Gastrocnemius medialis (tissue), 4 donors: ENCODE measurements around the gene AGO3. TPM values are rescaled to one million over a fixed set of nuclear protein-coding genes. Genes with fewer than 3 reads are reported as not detected.
"Not testable (repeated sequence)": the region's sequence is repeated elsewhere in the genome, so short reads cannot be mapped to it uniquely, and the experiment has no call there.

Experiments used
- ATAC-seq, 2 donors: fragments of 150-250 bp; one replicate each; pipeline ENCODE4 v1.9.1; 2016
- DNase-seq, 2 donors: peaks; one replicate each; pipeline ENCODE4 v3.0.0-alpha.2; 2019
- H3K27ac ChIP-seq, 4 donors: fragments of 200-600 bp; sonication (generic); 1 replicate in 1 of 4; 2 replicates in 3 of 4; pipeline ENCODE4 v1.5.1; 2016 to 2018; ENCODE audit warnings: mild to moderate bottlenecking in 2 of 4, moderate library complexity in 1 of 4
- H3K27me3 ChIP-seq, 3 donors: fragments of 200-600 bp; sonication (generic) in 2 of 3; 1 replicate in 1 of 3; 2 replicates in 2 of 3; pipeline versions ENCODE4 v1.5.1 to v1.6.0; 2016 to 2019; ENCODE audit warnings: mild to moderate bottlenecking in 1 of 3, moderate library complexity in 1 of 3
- H3K36me3 ChIP-seq, 2 donors: fragments of 200-600 bp; sonication (generic) in 1 of 2; one replicate each; pipeline ENCODE4 v1.5.1; 2017 to 2018
- H3K4me1 ChIP-seq, 2 donors: fragments of 200-600 bp; sonication (generic) in 1 of 2; one replicate each; pipeline ENCODE4 v1.5.1; 2016 to 2017; ENCODE audit warnings: mild to moderate bottlenecking in 2 of 2
- H3K4me3 ChIP-seq, 4 donors: fragments of 200-600 bp; sonication (generic) in 3 of 4; 1 replicate in 1 of 4; 2 replicates in 3 of 4; pipeline ENCODE4 v1.5.1; 2016 to 2019; ENCODE audit warnings: mild to moderate bottlenecking in 2 of 4
- H3K9me3 ChIP-seq, 3 donors: fragments of 200-600 bp; sonication (generic) in 2 of 3; 1 replicate in 1 of 3; 2 replicates in 2 of 3; pipeline ENCODE4 v1.5.1; 2016 to 2019
- CTCF ChIP-seq, 5 experiments: fragments of 450-650 bp in 3 of 5; fragments of 200-600 bp in 2 of 5; sonication (generic) in 2 of 5; IDR thresholded peaks in 4 of 5; conservative IDR thresholded peaks in 1 of 5; 1 replicate in 4 of 5; 2 replicates in 1 of 5; pipeline ENCODE4 v1.5.1; 2016 to 2019; ENCODE audit warnings: antibody characterized with exemption in 5 of 5, mild to moderate bottlenecking in 3 of 5, moderate library complexity in 3 of 5
- POLR2A ChIP-seq, 2 donors: fragments of 450-650 bp; IDR thresholded peaks; one replicate each; pipeline ENCODE4 v1.6.1; 2017; ENCODE audit warnings: antibody characterized with exemption in 2 of 2, mild to moderate bottlenecking in 2 of 2, moderate library complexity in 2 of 2
- in situ Hi-C, 4 donors: fragments of 200-750 bp; cut with MboI; loops; one replicate each; pipeline versions ENCODE4 v1.15.0 to v1.8.0; 2017; ENCODE audit warnings: low sequenced_read_pairs in 4 of 4
- intact Hi-C: fragments of 100-400 bp; cut with DNase I; formaldehyde crosslinking; loops from one replicate; pipeline ENCODE4 v1.15.1; 2023; ENCODE audit warnings: low total_unique reads
- total RNA-seq, 4 donors: library from RNA; depleted of rRNA; stranded (reverse); fragments of >200 nt; gene quantifications; one replicate each; pipeline versions ENCODE4 v1.1.0 to v1.2.3, GENCODE V29; 2016

Gene AGO3
- total RNA-seq, 4 donors from 2014 or later: 12.8 to 18.8 (median 13.6) TPM

GRCh38 chr1:35887508-35887907, 43.4 kb upstream of the AGO3 start:
- H3K27ac ChIP-seq: no peak overlapping the region
- intact Hi-C loops: no loop called here
- no peaks in the 10 kb centered on the region for H3K9me3 ChIP-seq
- H3K4me1 ChIP-seq: peaks cover 12 to 14% of the 10 kb centered on the region in 2 donors
- peaks cover 0 to 33% of the 10 kb centered on the region in 2 donors for H3K36me3 ChIP-seq
- H3K27me3 ChIP-seq: no peaks in the 10 kb centered on the region
- in situ Hi-C loops: no loop called here
- TF ChIP-seq POLR2A (IDR thresholded peaks at IDR 0.05) (no peak), CTCF (IDR thresholded peaks at IDR 0.05 in 4 of 5, conservative IDR thresholded peaks at IDR 0.05 in 1 of 5) (no peak)
- no peak overlapping the region for H3K4me3 ChIP-seq
- DNase-seq: no peak
- no peak for ATAC-seq

- Histone ChIP-seq H3K9me3 (no peaks in the 10 kb centered on the region), H3K4me1 (peaks cover 12 to 14% of the 10 kb centered on the region in 2 donors), H3K27me3 (no peaks in the 10 kb centered on the region), H3K36me3 (peaks cover 0 to 41% of the 10 kb centered on the region in 2 donors), H3K4me3 (no peak overlapping the region), H3K27ac (no peak overlapping the region)
- intact Hi-C loops (no loop called here), in situ Hi-C loops (no loop called here)
- no peak for DNase-seq
- TF ChIP-seq CTCF (IDR thresholded peaks at IDR 0.05 in 4 of 5, conservative IDR thresholded peaks at IDR 0.05 in 1 of 5) (no peak), POLR2A (IDR thresholded peaks at IDR 0.05) (no peak)
- ATAC-seq: no peak
These were observed 42.6 kb upstream of the AGO3 start for GRCh38 chr1:35888255-35888654.

- H3K9me3 ChIP-seq, intact Hi-C loops, in situ Hi-C loops, H3K4me3 ChIP-seq, H3K27ac ChIP-seq, ATAC-seq, H3K27me3 ChIP-seq, DNase-seq: not testable (repeated sequence)
- Histone ChIP-seq H3K36me3 (peaks cover 0 to 47% of the 10 kb centered on the region in 2 donors), H3K4me1 (peaks cover 7 to 18% of the 10 kb centered on the region in 2 donors)
These were observed 41.9 kb upstream of the AGO3 start for GRCh38 chr1:35888981-35889380.

- Histone ChIP-seq H3K4me3 (no peak overlapping the region), H3K36me3 (peaks cover 0 to 79% of the 10 kb centered on the region in 2 donors), H3K27me3 (no peaks in the 10 kb centered on the region), H3K4me1 (peaks cover 0 to 4% of the 10 kb centered on the region in 2 donors), H3K27ac (peak overlapping the region in 3 of 4 donors; percentile 7 to 28 (median 23)), H3K9me3 (no peaks in the 10 kb centered on the region)
- peak in 1 of 2 donors; percentile 16 for DNase-seq
- no peak for ATAC-seq
- TF ChIP-seq POLR2A (IDR thresholded peaks at IDR 0.05) (no peak), CTCF (IDR thresholded peaks at IDR 0.05 in 4 of 5, conservative IDR thresholded peaks at IDR 0.05 in 1 of 5) (no peak)
- in situ Hi-C loops (no loop called here), intact Hi-C loops (no loop called here)
These were observed 37.6 kb upstream of the AGO3 start for GRCh38 chr1:35893051-35893879.

- Histone ChIP-seq H3K4me3 (no peak overlapping the region), H3K27ac (peak overlapping the region in 2 of 4 donors; percentile 23 to 43), H3K9me3 (no peaks in the 10 kb centered on the region), H3K27me3 (no peaks in the 10 kb centered on the region), H3K36me3 (peaks cover 0 to 83% of the 10 kb centered on the region in 2 donors), H3K4me1 (peaks cover 0 to 4% of the 10 kb centered on the region in 2 donors)
- peak in 1 of 2 donors; percentile 31 for DNase-seq
- in situ Hi-C loops (no loop called here), intact Hi-C loops (no loop called here)
- TF ChIP-seq POLR2A (IDR thresholded peaks at IDR 0.05) (no peak), CTCF (IDR thresholded peaks at IDR 0.05 in 4 of 5, conservative IDR thresholded peaks at IDR 0.05 in 1 of 5) (no peak)
- ATAC-seq: no peak
These were observed 36.7 kb upstream of the AGO3 start for GRCh38 chr1:35894183-35894582.
